Gastrocnemius medialis (tissue), 4 donors: Measurements from ENCODE around the gene FBXO42. TPM values are rescaled to one million over a fixed set of nuclear protein-coding genes. Genes with fewer than 3 reads are reported as not detected.

Source experiments
- ATAC-seq, 2 donors: fragments of 150-250 bp; one replicate each; pipeline ENCODE4 v1.9.1; 2016
- DNase-seq, 2 donors: peaks; one replicate each; pipeline ENCODE4 v3.0.0-alpha.2; 2019
- H3K27ac ChIP-seq, 4 donors: fragments of 200-600 bp; sonication (generic); 1 replicate in 1 of 4; 2 replicates in 3 of 4; pipeline ENCODE4 v1.5.1; 2016 to 2018; ENCODE audit warnings: mild to moderate bottlenecking in 2 of 4, moderate library complexity in 1 of 4
- H3K27me3 ChIP-seq, 3 donors: fragments of 200-600 bp; sonication (generic) in 2 of 3; 1 replicate in 1 of 3; 2 replicates in 2 of 3; pipeline versions ENCODE4 v1.5.1 to v1.6.0; 2016 to 2019; ENCODE audit warnings: mild to moderate bottlenecking in 1 of 3, moderate library complexity in 1 of 3
- H3K36me3 ChIP-seq, 2 donors: fragments of 200-600 bp; sonication (generic) in 1 of 2; one replicate each; pipeline ENCODE4 v1.5.1; 2017 to 2018
- H3K4me1 ChIP-seq, 2 donors: fragments of 200-600 bp; sonication (generic) in 1 of 2; one replicate each; pipeline ENCODE4 v1.5.1; 2016 to 2017; ENCODE audit warnings: mild to moderate bottlenecking in 2 of 2
- H3K4me3 ChIP-seq, 4 donors: fragments of 200-600 bp; sonication (generic) in 3 of 4; 1 replicate in 1 of 4; 2 replicates in 3 of 4; pipeline ENCODE4 v1.5.1; 2016 to 2019; ENCODE audit warnings: mild to moderate bottlenecking in 2 of 4
- H3K9me3 ChIP-seq, 3 donors: fragments of 200-600 bp; sonication (generic) in 2 of 3; 1 replicate in 1 of 3; 2 replicates in 2 of 3; pipeline ENCODE4 v1.5.1; 2016 to 2019
- POLR2A ChIP-seq, 2 donors: fragments of 450-650 bp; IDR thresholded peaks; one replicate each; pipeline ENCODE4 v1.6.1; 2017; ENCODE audit warnings: antibody characterized with exemption in 2 of 2, mild to moderate bottlenecking in 2 of 2, moderate library complexity in 2 of 2
- in situ Hi-C, 4 donors: fragments of 200-750 bp; cut with MboI; loops; one replicate each; pipeline versions ENCODE4 v1.15.0 to v1.8.0; 2017; ENCODE audit warnings: low sequenced_read_pairs in 4 of 4
- intact Hi-C: fragments of 100-400 bp; cut with DNase I; formaldehyde crosslinking; loops from one replicate; pipeline ENCODE4 v1.15.1; 2023; ENCODE audit warnings: low total_unique reads
- total RNA-seq, 4 donors: library from RNA; depleted of rRNA; stranded (reverse); fragments of >200 nt; gene quantifications; one replicate each; pipeline versions ENCODE4 v1.1.0 to v1.2.3, GENCODE V29; 2016
- TF ChIP-seq, protein P1 (sequence below), 5 experiments: fragments of 450-650 bp in 3 of 5; fragments of 200-600 bp in 2 of 5; sonication (generic) in 2 of 5; IDR thresholded peaks in 4 of 5; conservative IDR thresholded peaks in 1 of 5; 1 replicate in 4 of 5; 2 replicates in 1 of 5; pipeline ENCODE4 v1.5.1; 2016 to 2019; ENCODE audit warnings: antibody characterized with exemption in 5 of 5, mild to moderate bottlenecking in 3 of 5, moderate library complexity in 3 of 5

Gene FBXO42
- total RNA-seq, 4 donors from 2014 or later, result 23.1 to 32.4 (median 27.2) TPM

DNA sequence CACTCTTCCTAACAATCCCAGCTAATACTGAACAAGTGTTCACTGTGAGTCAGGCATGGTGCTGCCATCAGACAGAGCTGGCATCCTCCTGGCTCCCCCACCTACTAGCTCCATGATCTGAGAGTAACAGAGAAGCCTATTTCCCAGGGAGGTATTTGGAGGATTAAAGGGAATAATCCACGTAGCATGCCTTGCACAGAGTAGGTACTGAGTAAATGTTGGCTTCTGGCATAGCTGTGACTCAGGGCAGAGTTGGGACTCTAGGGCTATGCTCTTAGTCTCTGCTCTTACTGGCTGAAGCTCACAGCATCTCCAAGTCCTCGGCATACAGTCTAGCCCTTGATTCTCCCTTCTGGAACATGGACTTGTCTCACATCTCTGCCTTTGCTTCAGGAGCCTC is 148.1 kb downstream of the FBXO42 start:
- peaks cover 4 to 6% of the 10 kb centered on the region in 2 donors for H3K4me1 ChIP-seq
- no peak overlapping the region for H3K27ac ChIP-seq
- no peak for ATAC-seq
- in situ Hi-C loops, result no loop called here
- intact Hi-C loops, result no loop called here
- no peaks in the 10 kb centered on the region for H3K36me3 ChIP-seq
- H3K4me3 ChIP-seq, result no peak overlapping the region
- no peak for DNase-seq
- no peak for TF ChIP-seq POLR2A (IDR thresholded peaks at IDR 0.05)
- TF ChIP-seq, protein P1, sequence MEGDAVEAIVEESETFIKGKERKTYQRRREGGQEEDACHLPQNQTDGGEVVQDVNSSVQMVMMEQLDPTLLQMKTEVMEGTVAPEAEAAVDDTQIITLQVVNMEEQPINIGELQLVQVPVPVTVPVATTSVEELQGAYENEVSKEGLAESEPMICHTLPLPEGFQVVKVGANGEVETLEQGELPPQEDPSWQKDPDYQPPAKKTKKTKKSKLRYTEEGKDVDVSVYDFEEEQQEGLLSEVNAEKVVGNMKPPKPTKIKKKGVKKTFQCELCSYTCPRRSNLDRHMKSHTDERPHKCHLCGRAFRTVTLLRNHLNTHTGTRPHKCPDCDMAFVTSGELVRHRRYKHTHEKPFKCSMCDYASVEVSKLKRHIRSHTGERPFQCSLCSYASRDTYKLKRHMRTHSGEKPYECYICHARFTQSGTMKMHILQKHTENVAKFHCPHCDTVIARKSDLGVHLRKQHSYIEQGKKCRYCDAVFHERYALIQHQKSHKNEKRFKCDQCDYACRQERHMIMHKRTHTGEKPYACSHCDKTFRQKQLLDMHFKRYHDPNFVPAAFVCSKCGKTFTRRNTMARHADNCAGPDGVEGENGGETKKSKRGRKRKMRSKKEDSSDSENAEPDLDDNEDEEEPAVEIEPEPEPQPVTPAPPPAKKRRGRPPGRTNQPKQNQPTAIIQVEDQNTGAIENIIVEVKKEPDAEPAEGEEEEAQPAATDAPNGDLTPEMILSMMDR (IDR thresholded peaks at IDR 0.05 in 4 of 5, conservative IDR thresholded peaks at IDR 0.05 in 1 of 5), result no peak
- H3K27me3 ChIP-seq, result peaks cover 6 to 9% (median 6%) of the 10 kb centered on the region in 3 donors
- H3K9me3 ChIP-seq, result no peaks in the 10 kb centered on the region

DNA sequence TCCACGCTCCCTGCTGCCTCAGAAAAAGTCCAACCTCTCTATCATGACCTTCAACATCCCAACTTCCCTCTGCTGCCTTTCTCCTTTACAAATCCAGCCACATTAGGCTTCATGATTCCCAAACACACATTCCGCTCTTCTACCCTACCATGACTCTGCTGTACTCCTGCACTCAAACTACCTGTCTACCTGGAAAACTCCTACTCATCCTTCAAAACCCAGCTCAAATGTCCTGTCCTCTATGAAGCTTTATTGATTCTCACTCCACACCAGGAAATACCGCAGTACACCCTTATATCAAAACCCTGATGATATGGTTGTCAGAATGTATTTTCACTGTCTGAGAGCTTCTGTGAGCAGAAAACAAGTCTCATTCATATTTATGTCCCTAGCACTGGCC is 148.7 kb downstream of the FBXO42 start:
- TF ChIP-seq, protein P1 (IDR thresholded peaks at IDR 0.05 in 4 of 5, conservative IDR thresholded peaks at IDR 0.05 in 1 of 5), result no peak
- no peak for TF ChIP-seq POLR2A (IDR thresholded peaks at IDR 0.05)
- Histone ChIP-seq H3K9me3 (no peaks in the 10 kb centered on the region), H3K4me1 (peaks cover 4 to 6% of the 10 kb centered on the region in 2 donors), H3K27me3 (peaks cover 6 to 9% (median 6%) of the 10 kb centered on the region in 3 donors), H3K36me3 (no peaks in the 10 kb centered on the region), H3K4me3 (no peak overlapping the region), H3K27ac (no peak overlapping the region)
- no peak for ATAC-seq
- DNase-seq, result no peak
- intact Hi-C loops, result no loop called here
- in situ Hi-C loops, result no loop called here

DNA sequence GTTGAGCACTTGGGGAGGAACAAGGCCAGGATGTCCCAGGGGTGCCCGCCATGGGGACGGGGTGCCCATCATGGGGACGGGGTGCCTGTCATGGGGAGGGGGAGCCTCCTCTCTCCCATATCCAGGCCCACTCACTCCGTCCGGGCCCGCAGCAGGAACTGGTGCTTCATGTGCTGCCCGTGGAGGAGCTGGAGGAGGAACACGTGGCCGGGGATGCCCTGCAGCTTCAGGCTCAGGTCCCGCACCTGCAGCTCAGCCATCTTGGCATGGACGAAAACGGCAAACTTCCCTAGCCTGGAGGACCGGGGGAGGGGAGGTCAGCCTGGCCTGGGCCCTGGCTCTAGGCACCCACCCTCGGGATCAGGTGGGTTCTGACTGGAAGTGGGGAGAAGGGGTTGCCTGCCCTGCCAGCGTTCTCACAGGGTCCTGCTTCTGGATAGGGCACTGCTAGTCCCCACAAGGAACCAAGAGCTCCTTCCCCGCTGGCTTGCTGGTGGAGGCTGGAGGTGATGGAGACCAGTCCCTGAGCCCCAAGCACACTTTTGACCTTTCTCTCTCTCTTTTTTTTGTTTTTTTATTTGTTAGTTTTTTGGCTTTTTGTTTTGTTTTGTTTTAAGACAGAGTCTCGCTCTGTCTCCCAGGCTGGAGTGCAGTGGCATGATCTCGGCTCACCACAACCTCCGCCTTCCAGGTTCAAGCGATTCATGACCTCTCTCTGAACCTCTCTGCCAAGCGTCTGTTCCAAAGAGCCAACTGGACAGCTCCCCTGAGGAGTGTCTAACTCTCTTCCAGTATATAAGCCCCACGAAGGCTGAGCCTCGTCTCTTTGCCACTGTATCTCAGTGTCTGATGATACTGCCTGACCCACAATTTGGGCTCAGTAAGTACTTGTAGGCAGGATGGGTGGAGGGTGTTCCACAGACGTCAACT is 149.7 kb downstream of the FBXO42 start:
- ATAC-seq, result no peak
- in situ Hi-C loops (no loop called here), intact Hi-C loops (no loop called here)
- peaks cover 3 to 8% (median 6%) of the 10 kb centered on the region in 3 donors for H3K27me3 ChIP-seq
- TF ChIP-seq, protein P1 (IDR thresholded peaks at IDR 0.05 in 4 of 5, conservative IDR thresholded peaks at IDR 0.05 in 1 of 5), result no peak
- no peak for TF ChIP-seq POLR2A (IDR thresholded peaks at IDR 0.05)
- H3K4me3 ChIP-seq, result no peak overlapping the region
- no peak overlapping the region for H3K27ac ChIP-seq
- DNase-seq, result no peak
- H3K9me3 ChIP-seq, result no peaks in the 10 kb centered on the region
- H3K4me1 ChIP-seq, result peaks cover 4 to 6% of the 10 kb centered on the region in 2 donors
- H3K36me3 ChIP-seq, result no peaks in the 10 kb centered on the region

DNA sequence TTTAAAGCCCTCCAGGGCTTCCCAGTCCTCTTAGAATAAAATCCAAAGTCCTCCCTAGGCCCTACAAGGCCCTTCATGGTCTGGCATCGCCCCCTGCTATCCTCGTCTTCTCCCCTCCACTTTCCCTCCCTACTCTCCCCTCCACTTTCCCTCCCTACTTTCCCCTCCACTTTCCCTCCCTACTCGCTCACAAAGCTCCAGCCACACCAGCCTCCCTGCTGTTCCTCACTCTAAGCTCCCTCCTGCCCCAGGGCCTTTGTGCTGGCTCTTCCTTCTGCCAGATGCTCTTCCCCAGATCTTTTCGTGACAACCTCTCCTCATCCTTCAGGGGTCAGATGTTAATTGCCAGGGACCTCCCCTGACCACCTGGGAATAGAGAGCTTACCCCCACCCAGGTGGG is 152.6 kb downstream of the FBXO42 start:
- DNase-seq (no peak), ATAC-seq (no peak)
- no peaks in the 10 kb centered on the region for H3K4me1 ChIP-seq
- H3K4me3 ChIP-seq, result no peak overlapping the region
- no peaks in the 10 kb centered on the region for H3K36me3 ChIP-seq
- TF ChIP-seq POLR2A (IDR thresholded peaks at IDR 0.05), result no peak
- TF ChIP-seq, protein P1 (IDR thresholded peaks at IDR 0.05 in 4 of 5, conservative IDR thresholded peaks at IDR 0.05 in 1 of 5), result no peak
- in situ Hi-C loops (no loop called here), intact Hi-C loops (no loop called here)
- no peak overlapping the region for H3K27ac ChIP-seq
- no peaks in the 10 kb centered on the region for H3K27me3 ChIP-seq
- no peaks in the 10 kb centered on the region for H3K9me3 ChIP-seq
